Retinal pigment epithelial cell (primary cell): ENCODE results near the gene ARFIP1.
"Not testable (repeated sequence)": the region's sequence is repeated elsewhere in the genome, so short reads cannot be mapped to it uniquely, and the experiment has no call there.

Source experiments
- DNase-seq: peaks from one replicate; pipeline ENCODE4 v3.0.0-alpha.2; 2010; ENCODE audit warnings: low read depth
- H3K4me3 ChIP-seq: 2 replicates; pipeline ENCODE4 v1.5.1; 2011; ENCODE audit warnings: mild to moderate bottlenecking, low read length, control low read depth, moderate library complexity
- TF ChIP-seq, protein P1 (sequence below): conservative IDR thresholded peaks from 2 replicates; pipeline ENCODE4 v1.5.1; 2011; ENCODE audit warnings: low read depth, low read length, control low read depth, inconsistent platforms

The ARFIP1 gene

DNA sequence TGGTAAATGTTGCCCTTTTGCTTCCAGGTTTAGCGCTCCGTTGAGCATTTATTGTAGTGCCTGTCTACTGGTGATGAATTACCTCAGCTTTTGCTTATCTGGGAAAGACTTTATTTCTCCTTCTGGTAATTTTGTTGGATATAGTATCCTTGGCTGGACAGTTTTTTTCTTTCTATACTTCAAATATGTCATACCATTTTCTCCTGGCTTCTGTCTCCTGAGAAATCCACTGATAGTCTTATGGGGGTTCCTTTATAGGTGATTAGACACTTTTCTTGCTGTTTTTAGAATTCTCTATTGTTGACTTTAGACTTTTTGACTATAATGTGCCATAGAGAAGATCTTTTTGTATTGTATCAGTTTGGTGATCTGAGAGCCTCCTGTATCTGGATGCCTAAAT lies 73.5 kb downstream of the ARFIP1 start:
- H3K4me3 ChIP-seq = no peak overlapping the region
- no peak for DNase-seq
- TF ChIP-seq, protein P1, sequence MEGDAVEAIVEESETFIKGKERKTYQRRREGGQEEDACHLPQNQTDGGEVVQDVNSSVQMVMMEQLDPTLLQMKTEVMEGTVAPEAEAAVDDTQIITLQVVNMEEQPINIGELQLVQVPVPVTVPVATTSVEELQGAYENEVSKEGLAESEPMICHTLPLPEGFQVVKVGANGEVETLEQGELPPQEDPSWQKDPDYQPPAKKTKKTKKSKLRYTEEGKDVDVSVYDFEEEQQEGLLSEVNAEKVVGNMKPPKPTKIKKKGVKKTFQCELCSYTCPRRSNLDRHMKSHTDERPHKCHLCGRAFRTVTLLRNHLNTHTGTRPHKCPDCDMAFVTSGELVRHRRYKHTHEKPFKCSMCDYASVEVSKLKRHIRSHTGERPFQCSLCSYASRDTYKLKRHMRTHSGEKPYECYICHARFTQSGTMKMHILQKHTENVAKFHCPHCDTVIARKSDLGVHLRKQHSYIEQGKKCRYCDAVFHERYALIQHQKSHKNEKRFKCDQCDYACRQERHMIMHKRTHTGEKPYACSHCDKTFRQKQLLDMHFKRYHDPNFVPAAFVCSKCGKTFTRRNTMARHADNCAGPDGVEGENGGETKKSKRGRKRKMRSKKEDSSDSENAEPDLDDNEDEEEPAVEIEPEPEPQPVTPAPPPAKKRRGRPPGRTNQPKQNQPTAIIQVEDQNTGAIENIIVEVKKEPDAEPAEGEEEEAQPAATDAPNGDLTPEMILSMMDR = no peak

DNA sequence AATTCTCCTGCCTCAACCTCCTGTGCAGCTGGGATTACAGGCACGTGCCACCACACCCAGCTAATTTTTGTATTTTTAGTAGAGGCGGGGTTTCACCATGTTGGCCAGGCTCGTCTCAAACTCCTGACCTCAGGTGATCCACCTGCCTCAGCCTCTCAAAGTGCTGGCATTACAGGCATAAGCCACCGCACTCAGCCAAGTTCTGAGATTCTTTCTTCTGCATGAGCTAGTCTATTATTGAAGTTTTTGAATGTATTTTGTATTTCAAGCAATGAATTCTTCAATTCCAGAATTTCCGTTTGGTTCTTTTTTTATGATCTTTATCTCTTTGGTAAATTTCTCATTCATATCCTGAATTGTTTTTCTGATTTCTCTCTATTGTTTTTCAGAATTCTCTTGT lies 74.3 kb downstream of the ARFIP1 start:
- not testable (repeated sequence) for H3K4me3 ChIP-seq, DNase-seq

DNA sequence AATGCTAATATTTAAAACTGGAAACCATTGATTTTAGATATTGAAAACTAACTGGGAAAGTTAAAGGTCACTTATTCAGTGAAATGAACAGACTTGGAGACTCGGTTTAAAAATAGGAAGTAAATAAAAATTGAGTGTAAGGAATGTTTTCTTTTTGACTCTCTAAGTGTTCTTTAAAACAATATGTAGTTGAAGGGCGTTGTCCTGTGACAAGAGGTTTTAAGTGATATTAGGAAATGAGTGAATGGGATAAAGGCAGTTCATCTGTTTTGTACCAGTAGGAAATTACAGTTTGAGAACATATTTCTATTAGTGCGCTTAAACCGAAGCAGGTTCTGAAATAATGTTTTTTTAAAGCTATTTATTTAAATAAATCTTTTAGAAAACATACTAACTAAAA lies 77.2 kb downstream of the ARFIP1 start:
- TF ChIP-seq, protein P1 = no peak
- no peak overlapping the region for H3K4me3 ChIP-seq
- DNase-seq = no peak

DNA sequence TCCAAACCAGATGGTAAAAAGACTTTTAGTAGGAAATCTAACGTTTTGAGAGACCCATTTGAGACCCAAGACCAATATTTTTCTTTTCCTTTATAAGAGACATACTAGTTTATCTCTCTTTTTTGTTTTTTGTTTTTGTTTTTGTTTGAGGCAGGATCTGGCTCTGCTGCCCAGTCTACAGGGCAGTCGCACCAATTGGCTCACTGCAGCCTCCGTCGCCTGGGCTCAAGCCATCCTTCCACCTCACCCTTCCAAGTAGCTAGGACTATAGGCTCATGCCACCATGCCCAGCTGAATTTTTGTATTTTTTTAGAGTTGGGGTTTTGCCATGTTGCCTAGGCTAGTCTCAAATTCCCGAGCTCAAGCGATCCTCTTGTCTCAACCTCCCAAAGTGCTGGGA lies 79.2 kb downstream of the ARFIP1 start:
- H3K4me3 ChIP-seq = no peak overlapping the region
- TF ChIP-seq, protein P1 = no peak
- DNase-seq = no peak

DNA sequence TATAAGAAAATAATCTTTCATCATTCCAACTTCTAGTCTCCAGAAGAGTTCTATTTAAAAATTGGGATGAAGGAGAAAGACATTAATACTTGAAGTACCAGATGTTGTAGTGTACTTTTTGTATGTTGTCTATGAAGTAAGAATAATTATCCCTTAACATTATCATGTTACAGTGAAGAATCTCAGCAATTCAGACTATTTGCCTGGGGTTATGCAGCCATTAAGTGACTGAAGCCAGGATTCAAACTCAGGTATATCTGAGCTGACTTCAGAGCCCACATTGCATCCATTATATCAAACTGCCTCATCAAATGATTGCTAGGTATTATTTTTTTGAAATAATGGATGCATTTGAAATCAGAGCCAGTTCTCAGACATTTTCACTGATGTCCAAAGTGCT lies 80.3 kb downstream of the ARFIP1 start:
- no peak overlapping the region for H3K4me3 ChIP-seq
- TF ChIP-seq, protein P1 = no peak
- DNase-seq = no peak

DNA sequence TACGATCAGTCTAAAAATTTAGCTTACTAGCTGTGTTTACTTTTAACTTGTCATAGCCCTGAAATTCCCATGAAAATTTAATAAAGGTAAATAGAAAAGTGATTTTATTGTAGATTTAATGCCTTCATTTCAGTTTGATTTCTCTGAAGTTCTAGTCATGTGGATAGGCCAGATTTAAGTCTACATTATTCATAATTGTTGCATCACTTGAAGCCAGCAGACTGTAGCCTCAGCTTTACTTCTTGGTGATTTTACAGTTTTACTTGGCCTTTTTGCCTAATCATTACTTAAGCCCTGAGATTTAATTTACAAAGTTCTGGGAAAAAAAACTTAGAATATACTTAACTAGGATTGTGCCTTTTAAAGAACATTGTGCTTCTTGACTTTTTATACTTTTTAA lies 82.9 kb downstream of the ARFIP1 start:
- H3K4me3 ChIP-seq = no peak overlapping the region
- no peak for DNase-seq
- TF ChIP-seq, protein P1 = no peak

DNA sequence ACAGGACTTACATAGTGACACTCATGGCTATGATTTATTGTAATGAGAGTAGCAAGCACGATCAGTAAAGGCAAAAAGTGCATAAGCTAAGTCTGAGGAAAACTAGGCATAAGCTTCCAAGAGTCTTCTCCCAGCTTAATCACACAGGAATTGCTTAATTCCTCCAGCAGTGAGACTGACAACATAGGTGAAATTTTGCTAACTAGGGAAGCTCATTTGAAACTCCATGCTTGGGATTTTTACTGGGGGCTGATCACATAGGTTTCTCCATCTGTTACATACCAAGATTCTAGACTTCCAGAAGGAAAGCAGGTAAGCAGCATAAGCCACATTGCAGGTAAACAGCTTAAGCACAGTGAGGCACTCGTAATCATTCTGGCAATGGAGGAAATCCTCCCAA lies 84.6 kb downstream of the ARFIP1 start:
- no peak for DNase-seq
- no peak overlapping the region for H3K4me3 ChIP-seq
- TF ChIP-seq, protein P1 = no peak

DNA sequence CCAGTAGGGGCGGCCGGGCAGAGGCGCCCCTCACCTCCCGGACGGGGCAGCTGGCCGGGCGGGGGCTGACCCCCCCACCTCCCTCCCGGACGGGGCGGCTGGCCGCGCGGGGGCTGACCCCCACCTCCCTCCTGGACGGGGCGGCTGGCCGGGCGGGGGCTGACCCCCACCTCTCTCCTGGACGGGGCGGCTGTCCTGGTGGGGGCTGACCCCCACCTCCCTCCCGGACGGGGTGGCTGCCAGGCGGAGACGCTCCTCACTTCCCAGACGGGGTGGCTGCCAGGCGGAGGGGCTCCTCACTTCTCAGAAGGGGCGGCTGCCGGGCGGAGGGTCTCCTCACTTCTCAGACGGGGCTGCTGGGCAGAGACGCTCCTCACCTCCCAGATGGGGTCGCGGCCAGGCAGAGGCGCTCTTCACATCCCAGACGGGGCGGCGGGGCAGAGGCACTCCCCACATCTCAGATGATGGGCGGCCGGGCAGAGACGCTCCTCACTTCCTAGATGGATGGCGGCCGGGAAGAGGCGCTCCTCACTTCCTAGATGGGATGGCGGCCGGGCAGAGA lies 86.8 kb downstream of the ARFIP1 start:
- not testable (repeated sequence) for H3K4me3 ChIP-seq, DNase-seq
